PC-9 (cell line): ENCODE measurements around the gene EPB41.

Source experiments
- EZH2 ChIP-seq: fragments of 200-600 bp; sonication (generic); IDR thresholded peaks from 2 replicates; pipeline ENCODE4 v1.8.0; 2017; ENCODE audit warnings: antibody characterized with exemption, low read depth
- TF ChIP-seq, protein P1 (sequence below): fragments of 200-600 bp; sonication (generic); conservative IDR thresholded peaks from 2 replicates; pipeline ENCODE4 v1.6.1; 2017; ENCODE audit warnings: mixed run types, antibody characterized with exemption, mild to moderate bottlenecking, moderate library complexity

DNA sequence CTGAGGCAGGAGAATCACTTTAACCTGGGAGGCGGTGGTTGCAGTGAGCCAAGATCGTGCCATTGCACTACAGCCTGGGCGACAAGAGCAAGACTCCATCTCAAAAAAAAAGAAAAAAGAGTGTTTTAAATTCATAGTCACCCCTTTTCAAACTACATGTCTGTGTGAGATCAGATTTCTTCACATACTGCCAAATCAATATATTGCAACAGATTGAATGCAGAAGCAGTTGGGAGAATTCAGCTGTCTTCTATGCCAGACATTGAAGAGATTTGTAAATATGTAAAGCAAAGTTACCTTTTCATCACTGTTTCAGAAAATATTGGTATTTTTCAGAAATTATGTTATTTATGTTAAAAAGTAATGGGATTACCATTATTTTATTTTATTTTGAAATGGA is 108.3 kb downstream of the EPB41 start:
- TF ChIP-seq, protein P1, sequence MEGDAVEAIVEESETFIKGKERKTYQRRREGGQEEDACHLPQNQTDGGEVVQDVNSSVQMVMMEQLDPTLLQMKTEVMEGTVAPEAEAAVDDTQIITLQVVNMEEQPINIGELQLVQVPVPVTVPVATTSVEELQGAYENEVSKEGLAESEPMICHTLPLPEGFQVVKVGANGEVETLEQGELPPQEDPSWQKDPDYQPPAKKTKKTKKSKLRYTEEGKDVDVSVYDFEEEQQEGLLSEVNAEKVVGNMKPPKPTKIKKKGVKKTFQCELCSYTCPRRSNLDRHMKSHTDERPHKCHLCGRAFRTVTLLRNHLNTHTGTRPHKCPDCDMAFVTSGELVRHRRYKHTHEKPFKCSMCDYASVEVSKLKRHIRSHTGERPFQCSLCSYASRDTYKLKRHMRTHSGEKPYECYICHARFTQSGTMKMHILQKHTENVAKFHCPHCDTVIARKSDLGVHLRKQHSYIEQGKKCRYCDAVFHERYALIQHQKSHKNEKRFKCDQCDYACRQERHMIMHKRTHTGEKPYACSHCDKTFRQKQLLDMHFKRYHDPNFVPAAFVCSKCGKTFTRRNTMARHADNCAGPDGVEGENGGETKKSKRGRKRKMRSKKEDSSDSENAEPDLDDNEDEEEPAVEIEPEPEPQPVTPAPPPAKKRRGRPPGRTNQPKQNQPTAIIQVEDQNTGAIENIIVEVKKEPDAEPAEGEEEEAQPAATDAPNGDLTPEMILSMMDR: no peak
- TF ChIP-seq EZH2: no peak
